GM21576 (cell line): ENCODE results near the gene SF3A2.

ENCODE experiments used
- ATAC-seq: cut with Tn5 transposase; IDR thresholded peaks from one replicate; pipeline ENCODE4 v1.9.1; 2021; ENCODE audit warnings: mild to moderate bottlenecking, moderate library complexity; ENCODE audit not compliant: unreplicated experiment

Gene SF3A2

DNA sequence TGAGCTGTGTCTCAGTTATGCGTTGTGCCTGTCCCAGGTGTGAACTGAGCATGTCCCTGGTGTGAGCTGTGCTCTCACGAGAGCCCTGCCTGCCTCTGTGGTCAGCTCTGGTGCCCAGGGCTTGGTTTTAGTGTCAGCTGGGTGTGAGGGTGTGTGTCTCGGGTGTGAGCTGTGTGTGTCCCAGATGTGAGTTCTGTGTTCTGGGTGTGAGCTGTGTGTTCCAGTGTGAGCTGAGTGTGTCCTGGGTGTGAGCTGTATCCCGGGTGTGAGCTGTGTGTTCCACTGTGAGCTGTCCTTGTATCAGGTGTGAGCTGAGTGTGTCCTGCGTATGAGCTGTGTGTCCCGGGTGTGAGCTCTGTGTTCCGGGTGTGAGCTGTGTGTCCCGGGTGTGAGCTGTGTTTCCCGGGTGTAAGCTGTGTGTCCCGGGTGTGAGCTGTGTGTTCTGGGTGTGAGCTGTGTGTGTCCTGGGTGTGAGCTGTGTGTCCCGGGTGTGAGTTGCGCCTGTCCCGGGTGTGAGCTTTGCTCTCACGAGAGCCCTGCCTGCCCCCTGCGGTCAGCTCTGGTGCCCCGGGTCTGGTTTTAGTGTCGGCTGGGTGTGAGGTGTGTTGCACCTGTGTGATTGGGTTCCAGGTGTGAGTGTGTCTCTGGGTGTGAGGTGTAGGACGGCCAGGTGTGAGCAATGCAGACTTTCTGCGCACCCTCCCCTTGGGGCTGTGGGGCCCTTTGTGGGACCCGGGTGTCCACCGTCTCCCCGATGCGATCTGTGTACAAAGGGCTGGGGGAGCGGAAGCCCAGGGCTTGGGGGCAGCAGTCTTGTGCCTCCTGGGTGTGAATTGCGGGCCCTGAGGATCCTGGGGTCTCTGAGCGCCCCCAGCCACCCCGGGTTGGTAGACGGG is 52.4 kb downstream of the SF3A2 start:
- no peak for ATAC-seq

DNA sequence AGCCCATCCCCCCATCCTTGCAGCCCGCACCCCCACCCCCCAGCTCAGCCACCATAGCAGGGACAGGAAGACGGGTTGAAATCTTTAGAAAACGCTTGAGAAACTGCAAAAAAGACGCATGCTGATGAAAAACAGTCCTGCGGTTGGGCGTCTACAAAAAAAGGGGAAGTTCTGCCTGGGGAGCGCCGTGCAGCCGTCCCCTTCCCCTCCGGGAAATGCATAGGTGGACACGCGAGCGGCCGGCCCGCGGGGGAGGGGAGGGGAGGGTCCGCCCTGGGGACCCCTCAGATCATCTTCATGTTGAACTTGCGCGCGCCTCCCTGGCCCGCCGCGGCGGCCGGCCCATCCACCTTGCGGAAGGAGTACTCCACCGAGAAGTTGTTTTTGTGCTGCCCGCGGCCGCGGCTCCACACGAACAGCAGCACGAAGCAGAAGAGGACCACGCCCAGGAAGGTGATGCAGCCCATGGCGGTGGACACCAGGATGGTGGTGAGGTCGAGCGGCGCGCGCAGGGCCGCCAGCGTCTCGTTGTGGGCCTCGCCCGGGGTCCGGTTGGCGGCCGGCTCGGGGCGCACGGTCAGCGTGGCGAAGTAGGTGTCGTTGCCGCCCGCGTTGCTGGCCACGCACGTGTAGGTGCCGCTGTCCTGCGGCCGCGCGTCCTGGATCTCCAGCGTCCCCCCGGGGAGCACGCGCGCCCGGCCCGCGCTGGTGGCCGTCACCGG is 53.3 kb downstream of the SF3A2 start:
- no peak for ATAC-seq

DNA sequence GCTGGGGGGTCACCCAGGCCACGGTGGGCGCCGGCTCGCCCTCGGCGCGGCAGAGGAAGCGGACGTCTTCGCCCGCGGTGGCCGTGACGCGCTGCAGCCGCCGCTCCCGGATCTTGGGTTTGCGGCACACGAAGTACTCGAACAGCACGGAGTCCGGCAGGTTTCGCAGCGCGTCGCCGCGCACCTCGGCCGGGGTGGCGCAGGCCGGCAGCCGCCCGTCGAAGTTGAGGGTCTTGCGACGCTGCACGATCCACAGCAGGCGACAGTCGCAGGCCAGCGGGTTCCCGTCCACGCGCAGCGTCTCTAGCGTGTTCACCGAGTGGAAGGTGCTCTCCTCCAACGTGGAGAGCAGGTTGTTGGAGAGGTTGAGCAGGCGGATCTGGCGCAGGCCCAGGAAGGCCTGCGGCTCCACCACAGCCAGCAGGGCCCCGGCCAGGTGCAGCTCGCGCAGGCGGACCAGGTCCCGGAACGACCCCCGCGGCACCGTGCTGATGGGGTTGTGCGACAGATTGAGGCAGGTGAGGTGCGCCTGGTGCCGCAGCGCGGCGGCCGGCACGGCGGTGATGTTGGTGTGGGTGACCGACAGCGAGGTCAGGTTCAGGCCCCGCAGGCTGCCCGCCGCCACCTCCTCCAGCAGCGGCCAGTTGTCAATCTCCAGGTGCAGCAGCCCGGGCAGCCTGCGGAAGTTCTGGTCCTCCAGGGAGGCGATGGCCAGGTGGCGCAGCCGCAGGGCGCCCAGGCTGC is 54.0 kb downstream of the SF3A2 start:
- ATAC-seq, result no peak

DNA sequence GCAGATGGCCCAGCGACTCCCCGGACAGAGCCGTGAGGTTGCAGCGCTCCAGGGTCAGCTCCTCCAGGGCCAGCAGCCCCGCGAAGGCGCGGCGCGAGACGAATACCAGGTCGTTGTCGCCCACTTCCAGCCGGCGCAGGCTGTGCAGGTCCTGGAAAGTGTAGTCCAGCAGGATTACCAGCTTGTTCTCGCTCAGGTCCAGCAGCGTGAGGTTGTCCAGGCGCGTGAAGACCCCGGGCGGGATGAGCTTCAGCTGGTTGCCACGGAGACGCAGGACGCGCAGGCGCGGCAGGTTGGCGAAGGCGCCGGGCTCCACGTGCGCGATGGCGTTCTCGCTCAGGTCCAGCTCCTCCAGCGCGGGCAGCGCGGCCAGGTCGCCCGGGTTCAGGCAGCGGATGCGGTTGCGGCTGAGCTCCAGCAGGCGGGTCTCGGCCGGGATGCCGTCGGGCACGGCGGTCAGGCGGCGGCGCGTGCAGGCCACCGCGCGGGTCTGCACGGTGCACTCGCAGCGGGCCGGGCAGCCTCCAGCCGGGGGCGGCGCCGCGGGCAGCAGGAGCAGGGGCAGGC is 54.6 kb downstream of the SF3A2 start:
- ATAC-seq, result no peak

DNA sequence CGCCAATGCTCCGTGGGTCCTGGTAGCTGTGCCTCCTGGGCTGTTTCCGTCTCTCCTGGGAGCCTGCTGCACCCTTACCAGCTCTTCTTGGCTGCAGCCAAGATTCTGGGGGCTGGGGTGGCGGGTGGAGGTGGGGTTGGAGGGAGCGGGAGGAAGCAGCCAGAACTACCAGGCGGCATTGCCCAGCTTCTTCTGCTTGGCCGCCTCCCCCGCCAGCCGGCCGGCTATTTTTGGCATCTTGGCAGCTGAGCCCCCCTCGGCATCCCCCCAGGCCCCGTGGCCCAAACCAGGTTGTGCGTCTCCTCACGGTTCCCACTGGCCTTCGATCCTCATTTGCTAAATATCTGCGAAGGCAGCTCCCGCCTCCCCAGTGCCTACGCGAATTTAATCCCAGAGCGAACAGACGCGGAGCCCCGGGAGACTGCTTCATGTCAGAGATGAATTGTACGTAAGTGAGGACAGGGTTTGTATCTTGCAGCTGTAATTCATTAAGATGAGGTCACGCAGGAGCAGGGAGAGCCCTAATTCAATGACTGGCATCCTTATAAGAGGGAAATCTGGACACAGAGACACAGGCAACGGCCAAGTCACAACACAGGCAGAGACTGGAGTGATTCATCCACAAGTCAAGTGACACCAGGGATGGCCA is 58.2 kb downstream of the SF3A2 start:
- ATAC-seq, result no peak

DNA sequence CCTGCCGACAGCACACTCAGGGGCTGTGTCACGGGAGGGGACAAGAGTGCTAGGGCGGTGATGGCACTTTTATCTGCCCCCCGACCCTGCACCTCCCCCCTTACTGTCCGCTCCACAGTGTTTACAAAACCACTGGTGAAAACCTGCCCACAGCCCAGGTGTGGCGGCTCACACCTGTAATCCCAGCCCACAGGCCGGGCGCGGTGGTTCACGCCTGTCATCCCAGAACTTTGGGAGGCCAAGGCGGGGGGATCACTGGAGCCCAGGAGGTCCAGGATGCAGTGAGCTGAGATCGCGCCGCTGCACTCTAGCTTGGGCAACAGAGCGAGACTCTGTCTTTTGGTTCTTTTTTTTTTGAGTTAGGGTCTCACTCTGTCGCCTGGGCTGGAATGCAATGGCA is 59.5 kb downstream of the SF3A2 start:
- ATAC-seq, result no peak
